Urinary bladder (tissue), 4 donors: ENCODE results near the gene PPEF2. TPM values are rescaled to one million over a fixed set of nuclear protein-coding genes. Genes with fewer than 3 reads are reported as not detected.
"Not testable (repeated sequence)": the region's sequence is repeated elsewhere in the genome, so short reads cannot be mapped to it uniquely, and the experiment has no call there.

Experiments used
- DNase-seq: peaks from one replicate; pipeline ENCODE4 v3.0.0-alpha.2; 2015; ENCODE audit errors: extremely low spot score
- H3K27ac ChIP-seq: one replicate; pipeline ENCODE4 v1.5.1; 2013; ENCODE audit warnings: low read depth, mild to moderate bottlenecking, moderate library complexity
- H3K36me3 ChIP-seq: one replicate; pipeline ENCODE4 v1.6.1; 2013; ENCODE audit warnings: mild to moderate bottlenecking, moderate library complexity; ENCODE audit not compliant: insufficient read depth
- H3K4me1 ChIP-seq: one replicate; pipeline ENCODE4 v1.6.1; 2013; ENCODE audit warnings: mild to moderate bottlenecking, moderate library complexity; ENCODE audit not compliant: insufficient read depth
- H3K4me3 ChIP-seq: one replicate; pipeline ENCODE4 v1.5.1; 2013; ENCODE audit warnings: low read depth, low read length
- WGBS: extraction: QIAGEN DNeasy Blood & Tissue Kit; methylation state at CpG from one replicate; pipeline ENCODE4 v1.1.7; 2013; 5-methylcytosine and 5-hydroxymethylcytosine counted together
- polyA plus RNA-seq: library from polyadenylated mRNA; stranded (reverse); fragments of 200-250 nt; gene quantifications from one replicate; pipeline ENCODE4 v1.2.3, GENCODE V29; 2013
- total RNA-seq: library from RNA; depleted of rRNA; stranded (reverse); fragments of >200 nt; gene quantifications from one replicate; pipeline ENCODE4 v1.2.3, GENCODE V29; 2014
- donor health status: healthy with polysubstance abuse.
- donor health status: healthy.

The PPEF2 gene
- total and polyA plus RNA-seq, 2 donors: not detected

DNA sequence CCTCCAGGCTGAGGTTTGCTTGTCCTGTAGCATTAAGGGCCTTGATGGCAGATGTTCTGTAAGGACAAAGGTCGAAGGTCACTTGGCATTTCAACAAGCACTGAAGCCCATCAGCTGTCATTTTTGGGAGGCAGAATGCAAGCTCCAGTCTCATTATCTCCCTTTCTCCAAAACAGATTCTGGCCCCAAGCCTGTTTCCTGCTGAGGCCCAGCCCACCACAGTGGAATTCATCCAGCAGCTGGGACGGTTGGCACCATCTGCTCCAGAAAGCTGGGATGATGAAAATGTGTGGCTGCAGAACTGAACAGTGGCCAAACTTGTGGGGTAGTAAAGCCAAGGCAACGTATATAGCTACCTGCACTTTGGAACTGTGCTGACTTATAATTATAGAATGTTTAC, 17.7 kb upstream of the PPEF2 start:
- Histone ChIP-seq H3K27ac (no peak overlapping the region), H3K36me3 (no peaks in the 10 kb centered on the region), H3K4me1 (no peaks in the 10 kb centered on the region), H3K4me3 (no peak overlapping the region)
- DNase-seq: no peak
- WGBS: 35% methylated on average over 3 of the region's 3 CpGs

DNA sequence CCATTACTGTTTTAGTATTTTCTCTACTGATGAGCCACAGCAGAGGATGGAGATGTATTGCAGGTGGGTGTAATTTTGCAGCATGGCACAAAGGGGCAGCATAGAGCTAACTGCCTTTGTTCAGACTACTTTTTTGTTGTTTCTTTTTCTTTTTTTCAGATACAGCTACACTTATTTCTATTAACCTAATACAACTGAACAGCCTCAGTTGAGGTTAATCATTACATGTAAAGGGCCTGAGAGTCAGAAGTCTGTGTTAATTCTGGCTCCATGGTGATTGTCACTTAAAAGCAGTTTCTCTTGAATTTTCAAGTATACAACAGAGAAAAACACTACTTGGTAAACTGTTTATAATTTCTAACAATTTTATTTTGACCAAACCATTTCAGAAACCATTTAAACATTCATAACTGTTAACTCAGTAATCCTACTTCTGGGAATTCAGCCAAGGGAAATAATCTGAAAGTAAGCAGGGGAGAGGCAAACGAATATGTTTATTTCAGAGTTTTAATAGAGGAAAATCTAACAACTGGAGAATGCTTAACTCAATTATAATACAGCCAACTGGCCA, 13.9 kb upstream of the PPEF2 start:
- DNase-seq: no peak
- H3K27ac ChIP-seq: no peak overlapping the region
- no peak overlapping the region for H3K4me3 ChIP-seq
- H3K36me3 ChIP-seq: no peaks in the 10 kb centered on the region
- no peaks in the 10 kb centered on the region for H3K4me1 ChIP-seq
- WGBS: 15% methylated on average over 1 of the region's 1 CpG

DNA sequence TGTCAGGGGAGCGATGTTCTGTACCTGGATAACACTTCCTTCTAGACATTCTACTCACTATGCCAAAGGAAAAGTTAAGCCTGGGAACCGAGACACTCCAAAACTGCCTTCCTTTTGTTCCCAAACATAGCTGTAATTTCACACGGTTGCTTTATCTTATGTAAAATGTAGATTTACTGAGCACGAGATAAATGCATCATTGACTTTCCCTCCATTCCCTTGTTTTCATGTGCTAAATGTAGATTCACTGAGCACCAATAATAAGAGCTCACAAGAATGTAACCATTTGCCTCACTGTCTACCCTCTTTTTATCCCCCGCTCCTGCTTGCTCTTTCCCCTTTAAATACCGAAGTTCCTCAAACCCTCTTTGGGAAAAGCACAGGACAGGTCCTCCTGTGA, 10.7 kb upstream of the PPEF2 start:
- Histone ChIP-seq H3K4me1 (no peaks in the 10 kb centered on the region), H3K27ac (no peak overlapping the region), H3K4me3 (no peak overlapping the region), H3K36me3 (no peaks in the 10 kb centered on the region)
- DNase-seq: no peak
- WGBS: 75% methylated on average over 6 of the region's 6 CpGs

DNA sequence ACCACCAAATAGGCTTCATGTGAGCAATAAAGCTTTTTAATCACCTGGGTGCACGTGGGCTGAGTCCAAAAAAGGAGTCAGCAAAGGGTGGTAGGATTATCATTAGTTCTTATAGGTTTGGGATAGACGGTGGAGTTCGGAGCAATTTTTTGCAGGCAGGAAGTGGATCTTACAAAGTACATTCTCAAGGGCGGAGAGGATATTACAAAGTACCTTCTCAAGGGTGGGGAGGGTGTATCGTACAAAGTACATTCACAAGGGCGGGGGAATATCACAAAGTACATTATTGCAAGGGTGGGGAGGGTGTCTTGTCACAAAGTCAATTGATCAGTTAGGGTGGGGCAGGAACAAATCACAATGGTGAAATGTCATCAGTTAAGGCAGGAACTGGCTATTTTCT, 8.6 kb upstream of the PPEF2 start:
- not testable (repeated sequence) for H3K4me3 ChIP-seq, H3K4me1 ChIP-seq, DNase-seq, H3K27ac ChIP-seq, H3K36me3 ChIP-seq
- WGBS: 90% methylated on average over 6 of the region's 6 CpGs

DNA sequence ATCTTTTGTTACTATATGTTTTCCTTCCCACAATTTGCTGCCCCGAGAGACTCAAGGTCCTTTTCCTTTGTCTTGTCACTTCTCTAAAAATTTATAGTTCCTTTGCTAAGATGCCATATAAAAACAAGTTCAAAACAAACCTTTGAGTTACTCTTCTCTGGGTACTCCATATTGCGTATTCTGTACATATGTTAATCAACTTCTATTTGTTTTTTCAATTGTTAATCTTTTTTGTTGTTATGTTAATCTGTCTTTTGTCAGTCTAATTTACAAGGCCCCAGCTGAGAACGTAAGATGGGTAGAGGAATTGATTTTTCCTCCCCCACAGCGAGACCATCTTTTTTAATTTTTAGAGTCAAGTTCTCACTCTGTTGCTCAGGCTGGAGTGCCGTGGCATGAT, 7.2 kb upstream of the PPEF2 start:
- WGBS: 91% methylated on average over 5 of the region's 5 CpGs
- no peaks in the 10 kb centered on the region for H3K36me3 ChIP-seq
- H3K4me1 ChIP-seq: no peaks in the 10 kb centered on the region
- DNase-seq: no peak
- no peak overlapping the region for H3K4me3 ChIP-seq
- H3K27ac ChIP-seq: no peak overlapping the region

DNA sequence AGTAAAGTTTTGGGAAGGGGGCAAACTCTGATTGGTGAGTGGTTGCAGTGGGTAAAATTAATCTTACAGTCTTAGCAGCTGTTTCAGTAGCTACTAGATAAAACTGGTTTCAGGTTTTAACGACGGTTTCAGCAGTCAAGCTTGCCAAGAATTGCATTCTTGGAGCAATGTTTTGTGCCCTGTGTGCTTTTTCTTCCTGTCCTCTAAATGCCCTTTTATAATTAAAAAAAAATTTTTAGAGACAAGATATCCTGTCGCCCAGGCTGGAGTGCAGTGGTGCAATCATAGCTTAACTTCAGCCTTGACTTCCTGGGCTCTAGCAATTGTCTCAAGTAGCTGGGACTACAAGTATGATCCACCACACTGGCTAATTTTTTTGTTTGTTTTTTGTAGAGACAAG, 6.3 kb upstream of the PPEF2 start:
- no peak for DNase-seq
- Histone ChIP-seq H3K36me3 (no peaks in the 10 kb centered on the region), H3K4me3 (no peak overlapping the region), H3K4me1 (no peaks in the 10 kb centered on the region), H3K27ac (no peak overlapping the region)
- WGBS: 18% methylated on average over 3 of the region's 3 CpGs

DNA sequence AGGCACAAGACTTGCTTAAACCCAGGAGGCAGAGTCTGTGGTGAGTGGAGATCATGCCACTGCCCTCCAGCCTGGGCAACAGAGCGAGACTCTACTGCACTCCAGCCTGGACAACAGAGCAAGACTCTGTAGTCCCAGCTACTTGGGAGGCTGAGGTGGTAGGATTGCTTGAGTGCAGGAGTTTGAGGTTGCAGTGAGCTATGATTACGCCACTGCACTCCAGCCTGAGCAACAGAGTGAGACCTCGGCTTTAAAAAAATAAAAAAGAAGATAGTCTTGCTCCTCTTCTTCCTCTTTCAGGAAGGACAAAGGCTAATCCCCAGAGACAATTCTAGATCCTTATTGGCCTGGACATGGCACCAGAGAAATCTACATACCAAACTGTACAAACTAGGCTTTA, 5.7 kb upstream of the PPEF2 start:
- no peak overlapping the region for H3K4me3 ChIP-seq
- H3K4me1 ChIP-seq: no peaks in the 10 kb centered on the region
- H3K27ac ChIP-seq: no peak overlapping the region
- no peaks in the 10 kb centered on the region for H3K36me3 ChIP-seq
- WGBS: 81% methylated on average over 3 of the region's 3 CpGs
- DNase-seq: no peak

DNA sequence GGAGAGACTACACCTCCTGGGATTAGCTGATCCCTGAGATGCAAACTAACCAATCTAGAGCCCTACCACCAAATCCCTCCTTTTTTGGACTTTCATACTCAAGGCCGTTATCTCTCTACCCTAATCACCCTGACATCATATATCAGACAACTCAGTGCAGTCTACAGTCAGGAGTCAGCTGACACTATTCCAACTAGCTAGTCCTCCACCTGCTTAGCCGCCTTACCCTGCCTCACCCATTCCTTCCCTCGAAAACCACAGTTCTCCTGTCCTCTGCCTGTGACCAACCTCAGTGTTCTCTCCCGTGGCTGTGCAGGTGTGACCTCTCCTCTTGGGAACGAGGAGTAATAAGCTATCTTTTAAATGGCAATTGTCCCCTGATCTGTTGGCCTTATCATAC, 1.8 kb upstream of the PPEF2 start:
- H3K4me3 ChIP-seq: no peak overlapping the region
- DNase-seq: no peak
- no peaks in the 10 kb centered on the region for H3K4me1 ChIP-seq
- no peak overlapping the region for H3K27ac ChIP-seq
- 78% methylated on average over 5 of the region's 5 CpGs for WGBS
- H3K36me3 ChIP-seq: no peaks in the 10 kb centered on the region

DNA sequence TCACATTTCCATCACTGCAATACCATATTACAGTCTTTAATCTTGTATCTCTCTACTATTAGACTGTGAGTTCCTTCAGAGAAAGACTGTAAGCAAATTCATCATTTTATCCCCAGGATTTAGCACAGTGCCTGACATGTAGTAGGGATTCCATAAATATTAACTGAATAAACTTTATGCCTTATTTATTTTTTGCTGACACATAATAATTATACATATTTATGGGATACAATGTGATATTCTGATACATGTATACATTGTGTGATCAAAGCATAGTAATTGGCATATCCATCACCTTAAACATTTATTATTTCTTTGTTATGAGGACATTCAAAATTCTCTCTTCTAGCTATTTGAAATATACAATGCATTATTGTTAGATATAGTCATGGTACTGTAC, 3.7 kb downstream of the PPEF2 start:
- Histone ChIP-seq H3K36me3 (no peaks in the 10 kb centered on the region), H3K4me1 (no peaks in the 10 kb centered on the region)

DNA sequence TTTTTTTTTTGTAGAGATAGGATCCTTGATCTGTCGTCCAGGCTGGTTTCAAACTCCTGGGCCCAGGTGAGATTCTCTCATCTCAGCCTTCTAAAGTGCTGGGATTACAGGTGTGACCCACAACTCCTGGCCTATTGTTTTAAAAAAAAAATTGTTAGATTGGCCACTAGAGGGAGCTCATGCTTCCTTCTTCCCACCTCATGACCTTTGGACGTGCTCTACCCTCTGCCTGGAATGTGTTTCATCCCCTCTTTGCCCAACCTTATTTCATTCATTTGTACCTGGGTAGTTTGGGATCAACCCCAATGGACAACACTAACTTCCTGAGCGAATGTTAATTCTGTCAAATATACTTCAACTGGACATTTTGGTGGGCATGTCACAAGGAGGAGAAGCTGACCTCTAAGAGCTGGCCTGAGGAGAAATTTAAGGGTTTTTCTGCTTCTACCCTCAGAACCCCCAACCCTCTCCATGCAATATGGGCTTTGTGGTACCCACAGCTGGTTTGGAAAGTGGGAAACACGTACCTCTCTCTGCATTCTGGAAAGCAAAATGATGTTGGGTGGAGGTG, 6.4 kb downstream of the PPEF2 start:
- no peaks in the 10 kb centered on the region for H3K4me1 ChIP-seq
- H3K36me3 ChIP-seq: no peaks in the 10 kb centered on the region
- H3K4me3 ChIP-seq: no peak overlapping the region
- H3K27ac ChIP-seq: no peak overlapping the region
- DNase-seq: no peak
- WGBS: 54% methylated on average over 4 of the region's 4 CpGs

More for the DNA sequence above, 3.7 kb downstream of the PPEF2 start:
- no peak overlapping the region for H3K4me3 ChIP-seq
- no peak for DNase-seq
- H3K27ac ChIP-seq: no peak overlapping the region

DNA sequence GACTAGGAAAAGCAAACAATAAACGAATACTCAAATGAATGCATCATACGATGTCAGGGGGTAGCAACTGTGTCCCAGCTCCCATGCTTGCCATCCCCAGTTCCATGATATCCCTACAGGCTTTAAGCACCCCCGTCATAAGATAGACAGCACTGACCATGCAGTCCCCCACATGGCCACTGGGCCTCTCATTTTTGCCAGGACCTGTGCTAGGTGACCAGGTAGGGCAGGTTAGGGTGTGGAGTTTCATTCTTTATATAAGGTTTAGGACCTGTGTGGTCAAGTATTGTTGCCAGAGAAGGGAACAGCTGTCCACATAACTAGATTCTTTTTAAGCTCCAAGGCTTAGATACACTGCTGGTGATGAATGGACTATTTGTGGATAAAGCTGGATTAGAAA, 9.7 kb downstream of the PPEF2 start:
- no peaks in the 10 kb centered on the region for H3K36me3 ChIP-seq
- no peak overlapping the region for H3K27ac ChIP-seq
- 78% methylated on average over 3 of the region's 3 CpGs for WGBS
- no peak for DNase-seq
- no peak overlapping the region for H3K4me3 ChIP-seq
- no peaks in the 10 kb centered on the region for H3K4me1 ChIP-seq

DNA sequence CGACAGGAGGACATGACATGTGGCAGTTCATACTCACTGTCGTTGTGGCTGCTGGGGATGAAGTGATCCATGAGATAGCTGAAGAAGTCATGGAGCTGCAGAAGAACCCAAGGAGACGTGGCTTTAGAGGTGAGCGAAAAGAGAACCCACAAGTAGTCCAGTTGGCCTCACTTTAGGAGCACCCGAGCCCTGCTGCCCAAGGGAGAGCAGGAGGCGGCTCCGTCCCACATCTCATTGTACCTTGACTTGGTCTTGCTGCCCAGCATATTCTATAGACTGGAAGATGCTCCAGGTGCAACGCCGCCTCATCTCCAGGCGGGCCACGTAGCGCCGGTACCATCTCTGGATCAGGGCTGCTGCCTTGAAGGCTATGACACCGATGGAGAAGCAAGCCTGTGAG, 10.6 kb downstream of the PPEF2 start:
- Histone ChIP-seq H3K4me3 (no peak overlapping the region), H3K4me1 (no peaks in the 10 kb centered on the region), H3K27ac (no peak overlapping the region), H3K36me3 (no peaks in the 10 kb centered on the region)
- WGBS: 93% methylated on average over 14 of the region's 14 CpGs
- no peak for DNase-seq

DNA sequence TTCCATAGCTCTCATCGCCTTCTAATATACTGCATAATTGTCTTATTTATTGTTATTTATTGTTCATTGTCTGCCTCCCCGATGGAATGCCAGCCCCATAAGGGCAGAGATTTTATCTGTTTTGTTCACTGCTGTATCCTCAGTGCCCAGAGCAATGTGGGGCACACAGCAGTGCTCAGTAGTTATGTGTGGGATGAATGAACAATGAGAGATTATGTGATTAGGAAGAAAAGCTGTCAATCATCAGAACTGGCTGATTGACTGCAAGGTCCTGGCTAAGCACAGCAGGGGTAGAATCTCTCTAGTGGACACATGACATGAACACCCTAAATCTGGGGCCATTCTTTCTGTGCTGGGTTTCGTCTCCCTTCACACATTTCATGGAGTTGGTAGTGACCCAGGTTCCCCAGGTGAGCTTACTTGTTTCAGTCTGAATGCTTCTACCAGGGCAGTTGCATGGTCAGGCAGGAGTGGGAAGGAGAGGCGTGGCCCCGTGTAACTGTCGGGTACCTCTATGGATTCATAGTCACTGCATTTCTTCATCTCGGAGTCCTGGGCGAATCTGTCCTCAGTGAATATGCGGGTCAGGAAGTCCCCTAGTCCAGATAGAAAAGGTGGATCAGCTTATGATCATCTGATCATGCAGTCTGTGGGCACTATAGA, 12.6 kb downstream of the PPEF2 start:
- Histone ChIP-seq H3K27ac (no peak overlapping the region), H3K4me1 (no peaks in the 10 kb centered on the region), H3K4me3 (no peak overlapping the region), H3K36me3 (no peaks in the 10 kb centered on the region)
- no peak for DNase-seq
- WGBS: 89% methylated on average over 9 of the region's 9 CpGs

DNA sequence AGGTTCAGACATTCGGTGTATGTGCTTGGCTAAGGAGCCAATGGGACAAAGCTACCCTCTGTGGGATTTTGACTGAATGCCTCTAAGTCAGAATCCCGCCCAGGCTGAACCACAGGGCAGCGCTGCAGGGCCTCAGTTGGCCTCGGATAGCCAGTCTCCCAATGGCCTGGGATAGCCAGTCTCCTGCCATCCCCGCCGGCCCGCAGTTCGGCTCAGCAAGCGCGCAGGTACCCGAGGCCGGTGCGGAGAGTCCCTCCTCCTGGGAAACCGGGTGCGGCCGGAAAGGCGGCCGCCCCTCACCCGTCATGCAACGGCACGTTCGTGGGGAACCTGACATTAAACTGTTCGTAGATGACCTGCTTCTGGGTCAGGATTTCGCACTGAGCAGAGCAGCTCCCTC, 16.1 kb downstream of the PPEF2 start:
- Histone ChIP-seq H3K27ac (no peak overlapping the region), H3K4me1 (no peaks in the 10 kb centered on the region), H3K4me3 (no peak overlapping the region), H3K36me3 (no peaks in the 10 kb centered on the region)
- 63% methylated on average over 24 of the region's 24 CpGs for WGBS
- DNase-seq: no peak
